ENCODE results near the gene GAB2. TPM values are rescaled to one million over a fixed set of nuclear protein-coding genes. Genes with fewer than 3 reads are reported as not detected.

The GAB2 gene
- total and polyA plus RNA-seq, 2 donors (not counting 1 experiment from before 2014, with no cell fraction given) = 5.8 to 85.9 TPM

GRCh38 chr11:78214331-78215194 lies 203.1 kb downstream of the GAB2 start:
- Histone ChIP-seq H3K27me3 (replicated peaks in 1 of 4; ENCODE audit: control extremely low read depth in 1 of 4, control insufficient read depth in 3 of 4, insufficient read depth in 4 of 4, low read length in 3 of 4) (no peaks in the 10 kb centered on the region), H3K9ac (ENCODE audit: low read length) (no peak overlapping the region), H3K4me1 (ENCODE audit: control insufficient read depth in 2 of 2, insufficient read depth in 2 of 2, low read length in 2 of 2) (no peaks in the 10 kb centered on the region), H3K4me2 (replicated peaks; ENCODE audit: low read depth, low read length, poor library complexity, severe bottlenecking) (no peak overlapping the region), H3K4me3 (ENCODE audit: control extremely low read depth in 1 of 5, extremely low read depth in 1 of 5, insufficient read depth in 1 of 5, low read depth in 2 of 5, low read length in 4 of 5) (no peak overlapping the region), H4K20me1 (ENCODE audit: control insufficient read depth, insufficient read depth, low read length, poor library complexity, severe bottlenecking) (no peaks in the 10 kb centered on the region), H3K9me3 (ENCODE audit: control extremely low read depth in 1 of 3, control insufficient read depth in 2 of 3, insufficient read depth in 1 of 3, low read length in 2 of 3) (no peaks in the 10 kb centered on the region), H3K36me3 (replicated peaks in 1 of 2; ENCODE audit: control extremely low read depth in 1 of 2, control insufficient read depth in 1 of 2, extremely low read depth in 1 of 2, insufficient read depth in 2 of 2, low read length in 1 of 2) (peaks cover 0 to 20% of the 10 kb centered on the region in 2 experiments), H3K27ac (ENCODE audit: low read length in 2 of 2) (no peak overlapping the region), H3K79me2 (ENCODE audit: control insufficient read depth, insufficient read depth, low read length) (no peaks in the 10 kb centered on the region), H2AFZ (ENCODE audit: insufficient read depth, low read depth, low read length, poor library complexity, severe bottlenecking) (no peak overlapping the region)
- no peak overlapping the region for H3K4me3 Mint-ChIP-seq
- no peak for ATAC-seq (ENCODE audit: low read depth)
- intact Hi-C loops (cut with micrococcal nuclease) = no loop called here
- 93% methylated on average over 4 of the region's 12 CpGs for WGBS (ENCODE audit: insufficient coverage)
- ChIA-PET POLR2A (no interaction called here), CTCF (interaction anchor here (2.2 kb wide), 1 partner anchor 350 kb away, joined by 7 read pairs; no protein-coding TSS in a partner anchor)
- H3K27ac Mint-ChIP-seq = no peak overlapping the region
- no peaks in the 10 kb centered on the region for H3K9me3 Mint-ChIP-seq (ENCODE audit: insufficient read depth)
- no peaks in the 10 kb centered on the region for H3K27me3 Mint-ChIP-seq
- no peaks in the 10 kb centered on the region for H3K4me1 Mint-ChIP-seq
- TF ChIP-seq CTCF (IDR thresholded peaks at IDR 0.05) (no peak), EZH2 (IDR thresholded peaks at IDR 0.05; ENCODE audit: borderline replicate concordance, insufficient read depth, low read depth, low read length, poor library complexity, severe bottlenecking) (no peak)
- no peak for DNase-seq
